ENCODE data around the gene MOK.

The MOK gene

DNA sequence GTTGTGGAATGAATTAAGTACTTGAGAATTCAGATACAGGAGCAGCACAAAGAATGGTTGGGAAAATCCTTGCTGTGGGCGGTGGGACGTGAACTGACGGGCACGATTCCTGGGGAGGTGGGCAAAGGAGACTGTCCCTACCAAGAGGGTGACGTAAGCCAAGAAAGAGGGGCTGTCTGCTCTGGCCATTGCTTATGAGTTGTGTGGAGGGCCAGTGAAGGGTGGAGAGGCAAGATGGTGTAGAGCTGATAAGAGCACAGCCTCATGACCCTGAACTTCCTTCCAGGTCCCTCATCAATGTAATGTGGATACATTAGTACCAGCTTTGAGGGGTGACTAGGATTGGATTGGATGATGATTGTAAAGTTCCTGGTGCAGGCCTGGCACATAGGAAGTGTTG, 115.1 kb downstream of the MOK start:
- no peak overlapping the region for H3K18ac ChIP-seq (ENCODE audit: low read depth in 1 of 2, low read length in 2 of 2)
- peaks cover 29% of the 10 kb centered on the region for H3K79me1 ChIP-seq (replicated peaks; ENCODE audit: low read length, poor library complexity, severe bottlenecking)
- H3K9ac ChIP-seq (ENCODE audit: low read length) = no peak overlapping the region
- DNase-seq = no peak
- H3K4ac ChIP-seq (ENCODE audit: low read depth in 1 of 2, low read length in 2 of 2) = no peak overlapping the region
- H3K27ac ChIP-seq (ENCODE audit: low read length, poor library complexity, severe bottlenecking) = no peak overlapping the region
- no peaks in the 10 kb centered on the region for H3K27me3 ChIP-seq (ENCODE audit: control insufficient read depth in 1 of 2, insufficient read depth in 1 of 2, low read length in 2 of 2)
- no peak overlapping the region for H2BK5ac ChIP-seq (ENCODE audit: low read depth, low read length, poor library complexity, severe bottlenecking)
- no peak overlapping the region for H2AFZ ChIP-seq (ENCODE audit: low read depth, low read length)
- no peak overlapping the region for H3K23ac ChIP-seq (ENCODE audit: low read length in 2 of 2)
- peaks cover 30% of the 10 kb centered on the region for H3K4me1 ChIP-seq (ENCODE audit: control insufficient read depth, insufficient read depth, low read depth, low read length)
- peak overlapping the region in 1 of 2 experiments; percentile 3 for H3K14ac ChIP-seq (ENCODE audit: low read length in 2 of 2)
- H3K9me3 ChIP-seq (ENCODE audit: control insufficient read depth, low read length) = no peaks in the 10 kb centered on the region
- no peak overlapping the region for H3K4me3 ChIP-seq (ENCODE audit: insufficient read depth in 1 of 2, low read depth in 1 of 2, low read length in 2 of 2)
- H2BK120ac ChIP-seq (ENCODE audit: low read depth, low read length) = no peak overlapping the region
- peaks cover 2 to 3% of the 10 kb centered on the region in 2 experiments for H3K36me3 ChIP-seq (ENCODE audit: control insufficient read depth in 1 of 2, insufficient read depth in 2 of 2, low read depth in 1 of 2, low read length in 2 of 2)
- no peak overlapping the region for H2BK15ac ChIP-seq (ENCODE audit: low read depth, poor library complexity, severe bottlenecking)
- H4K91ac ChIP-seq (ENCODE audit: low read length) = no peak overlapping the region
- no peak overlapping the region for H2BK12ac ChIP-seq (ENCODE audit: low read length in 2 of 2)
- 96% methylated on average over 5 of the region's 5 CpGs for WGBS
- H3K4me2 ChIP-seq (ENCODE audit: low read length, poor library complexity, severe bottlenecking) = no peak overlapping the region
- H2AK5ac ChIP-seq (ENCODE audit: low read length, severe bottlenecking) = peak overlapping the region; percentile 76
- H4K8ac ChIP-seq (ENCODE audit: low read length) = no peak overlapping the region

DNA sequence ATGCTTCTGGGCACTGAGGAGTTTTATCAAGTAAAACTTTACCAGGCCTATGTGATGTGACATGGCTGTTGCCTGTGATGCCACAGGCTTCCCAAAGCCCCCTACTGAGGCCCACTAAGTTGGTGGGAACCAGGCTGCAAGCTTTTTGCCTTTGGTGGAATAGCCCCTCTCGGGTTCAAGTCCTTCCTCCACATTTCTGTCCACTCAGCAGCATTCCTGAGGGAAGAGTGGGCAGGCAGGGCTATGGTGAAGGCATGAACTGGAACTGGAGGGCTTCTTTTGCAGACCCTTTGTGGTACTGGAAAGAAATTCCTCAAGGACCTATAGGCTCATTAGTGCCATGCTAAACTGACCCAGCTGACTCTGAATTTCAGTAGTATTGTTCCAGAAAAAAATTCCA, 116.8 kb downstream of the MOK start:
- Histone ChIP-seq H3K14ac (ENCODE audit: low read length in 2 of 2) (no peak overlapping the region), H3K9ac (ENCODE audit: low read length) (no peak overlapping the region), H3K4ac (ENCODE audit: low read depth in 1 of 2, low read length in 2 of 2) (no peak overlapping the region), H3K4me3 (ENCODE audit: insufficient read depth in 1 of 2, low read depth in 1 of 2, low read length in 2 of 2) (no peak overlapping the region), H2AFZ (ENCODE audit: low read depth, low read length) (no peak overlapping the region), H3K9me3 (ENCODE audit: control insufficient read depth, low read length) (no peaks in the 10 kb centered on the region), H4K8ac (ENCODE audit: low read length) (no peak overlapping the region), H4K91ac (ENCODE audit: low read length) (no peak overlapping the region), H3K79me1 (replicated peaks; ENCODE audit: low read length, poor library complexity, severe bottlenecking) (peaks cover 23% of the 10 kb centered on the region), H3K27me3 (ENCODE audit: control insufficient read depth in 1 of 2, insufficient read depth in 1 of 2, low read length in 2 of 2) (no peaks in the 10 kb centered on the region), H2BK120ac (ENCODE audit: low read depth, low read length) (no peak overlapping the region), H2AK5ac (ENCODE audit: low read length, severe bottlenecking) (no peak overlapping the region), H3K4me1 (ENCODE audit: control insufficient read depth, insufficient read depth, low read depth, low read length) (peaks cover 34% of the 10 kb centered on the region), H3K4me2 (ENCODE audit: low read length, poor library complexity, severe bottlenecking) (no peak overlapping the region), H2BK12ac (ENCODE audit: low read length in 2 of 2) (peak overlapping the region in 1 of 2 experiments; percentile 21), H3K27ac (ENCODE audit: low read length, poor library complexity, severe bottlenecking) (no peak overlapping the region), H2BK15ac (ENCODE audit: low read depth, poor library complexity, severe bottlenecking) (no peak overlapping the region), H3K18ac (ENCODE audit: low read depth in 1 of 2, low read length in 2 of 2) (no peak overlapping the region), H3K36me3 (ENCODE audit: control insufficient read depth in 1 of 2, insufficient read depth in 2 of 2, low read depth in 1 of 2, low read length in 2 of 2) (peaks cover 0 to 5% of the 10 kb centered on the region in 2 experiments), H3K23ac (ENCODE audit: low read length in 2 of 2) (no peak overlapping the region), H2BK5ac (ENCODE audit: low read depth, low read length, poor library complexity, severe bottlenecking) (no peak overlapping the region)
- no peak for DNase-seq
- WGBS = no CpG with 5 or more reads among the region's 1 CpG

DNA sequence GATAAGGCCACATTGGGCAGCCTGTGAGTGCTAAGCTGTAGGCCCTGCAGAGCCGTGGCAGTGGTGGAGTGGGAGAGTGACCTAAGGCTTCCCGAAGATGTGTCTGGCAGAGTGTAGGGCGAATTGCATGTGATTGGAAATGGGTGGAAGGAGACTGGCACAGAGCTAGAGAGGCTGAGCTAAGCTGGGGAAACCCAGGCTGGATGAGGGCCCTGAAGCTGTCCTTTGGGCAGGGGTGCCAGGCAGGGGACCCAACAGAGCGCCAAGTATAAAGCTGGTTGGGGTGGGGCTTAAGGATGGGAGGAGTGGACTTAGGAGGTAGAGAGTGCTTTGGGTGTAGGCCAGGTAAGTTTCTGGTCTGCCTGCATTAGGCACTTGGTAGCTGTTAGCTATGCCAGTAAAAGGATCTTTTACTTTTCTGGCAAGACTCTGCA, 117.4 kb downstream of the MOK start:
- no peaks in the 10 kb centered on the region for H3K27me3 ChIP-seq (ENCODE audit: control insufficient read depth in 1 of 2, insufficient read depth in 1 of 2, low read length in 2 of 2)
- no peak overlapping the region for H3K23ac ChIP-seq (ENCODE audit: low read length in 2 of 2)
- H3K36me3 ChIP-seq (ENCODE audit: control insufficient read depth in 1 of 2, insufficient read depth in 2 of 2, low read depth in 1 of 2, low read length in 2 of 2) = peaks cover 0 to 3% of the 10 kb centered on the region in 2 experiments
- peak overlapping the region; percentile 67 to 82 for H3K18ac ChIP-seq (ENCODE audit: low read depth in 1 of 2, low read length in 2 of 2)
- no peak overlapping the region for H2AFZ ChIP-seq (ENCODE audit: low read depth, low read length)
- H2BK120ac ChIP-seq (ENCODE audit: low read depth, low read length) = no peak overlapping the region
- H3K27ac ChIP-seq (ENCODE audit: low read length, poor library complexity, severe bottlenecking) = peak overlapping the region; percentile 59
- H3K4me3 ChIP-seq (ENCODE audit: insufficient read depth in 1 of 2, low read depth in 1 of 2, low read length in 2 of 2) = peak overlapping the region in 1 of 2 experiments; percentile 68
- peak overlapping the region in 1 of 2 experiments; percentile 95 for H3K14ac ChIP-seq (ENCODE audit: low read length in 2 of 2)
- no peaks in the 10 kb centered on the region for H3K9me3 ChIP-seq (ENCODE audit: control insufficient read depth, low read length)
- 89% methylated on average over 4 of the region's 4 CpGs for WGBS
- H2BK5ac ChIP-seq (ENCODE audit: low read depth, low read length, poor library complexity, severe bottlenecking) = no peak overlapping the region
- H3K4ac ChIP-seq (ENCODE audit: low read depth in 1 of 2, low read length in 2 of 2) = peak overlapping the region in 1 of 2 experiments; percentile 85
- peak overlapping the region; percentile 81 for H2AK5ac ChIP-seq (ENCODE audit: low read length, severe bottlenecking)
- peak overlapping the region; percentile 0 for H3K4me2 ChIP-seq (ENCODE audit: low read length, poor library complexity, severe bottlenecking)
- peak overlapping the region; percentile 69 to 83 for H2BK12ac ChIP-seq (ENCODE audit: low read length in 2 of 2)
- H3K79me1 ChIP-seq (replicated peaks; ENCODE audit: low read length, poor library complexity, severe bottlenecking) = peaks cover 21% of the 10 kb centered on the region
- H4K91ac ChIP-seq (ENCODE audit: low read length) = peak overlapping the region; percentile 30
- peak overlapping the region; percentile 7 for H4K8ac ChIP-seq (ENCODE audit: low read length)
- DNase-seq = no peak
- peaks cover 33% of the 10 kb centered on the region for H3K4me1 ChIP-seq (ENCODE audit: control insufficient read depth, insufficient read depth, low read depth, low read length)
- peak overlapping the region; percentile 63 for H3K9ac ChIP-seq (ENCODE audit: low read length)
- no peak overlapping the region for H2BK15ac ChIP-seq (ENCODE audit: low read depth, poor library complexity, severe bottlenecking)

DNA sequence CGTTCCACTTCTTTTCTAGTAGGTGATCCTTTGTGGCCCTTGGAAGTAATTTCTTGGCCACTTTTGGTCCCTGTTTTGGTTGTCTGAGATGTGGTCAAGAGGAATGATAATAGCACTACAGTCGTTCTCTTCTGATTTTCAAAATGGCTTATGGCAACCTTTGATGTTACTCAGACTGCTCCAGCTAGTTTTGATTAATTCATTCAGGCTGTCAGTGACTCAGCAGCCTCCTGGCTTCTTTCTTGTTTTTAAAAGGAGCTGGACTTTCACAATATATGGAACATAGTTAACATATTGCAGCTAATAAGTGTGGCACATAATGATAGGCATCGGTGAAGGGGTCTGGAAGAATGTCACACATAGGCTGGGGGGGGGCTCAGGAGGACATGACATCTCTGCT, 117.9 kb downstream of the MOK start:
- Histone ChIP-seq H2AFZ (ENCODE audit: low read depth, low read length) (no peak overlapping the region), H3K27me3 (ENCODE audit: control insufficient read depth in 1 of 2, insufficient read depth in 1 of 2, low read length in 2 of 2) (no peaks in the 10 kb centered on the region), H3K4me3 (ENCODE audit: insufficient read depth in 1 of 2, low read depth in 1 of 2, low read length in 2 of 2) (peak overlapping the region in 1 of 2 experiments; percentile 68), H3K4me1 (ENCODE audit: control insufficient read depth, insufficient read depth, low read depth, low read length) (peaks cover 33% of the 10 kb centered on the region), H2BK5ac (ENCODE audit: low read depth, low read length, poor library complexity, severe bottlenecking) (no peak overlapping the region), H4K8ac (ENCODE audit: low read length) (no peak overlapping the region), H3K27ac (ENCODE audit: low read length, poor library complexity, severe bottlenecking) (peak overlapping the region; percentile 59), H2BK120ac (ENCODE audit: low read depth, low read length) (no peak overlapping the region), H3K4me2 (ENCODE audit: low read length, poor library complexity, severe bottlenecking) (no peak overlapping the region), H3K9me3 (ENCODE audit: control insufficient read depth, low read length) (no peaks in the 10 kb centered on the region), H3K23ac (ENCODE audit: low read length in 2 of 2) (no peak overlapping the region), H3K9ac (ENCODE audit: low read length) (peak overlapping the region; percentile 63), H2BK15ac (ENCODE audit: low read depth, poor library complexity, severe bottlenecking) (no peak overlapping the region), H2AK5ac (ENCODE audit: low read length, severe bottlenecking) (no peak overlapping the region), H3K14ac (ENCODE audit: low read length in 2 of 2) (no peak overlapping the region), H3K18ac (ENCODE audit: low read depth in 1 of 2, low read length in 2 of 2) (no peak overlapping the region), H3K36me3 (ENCODE audit: control insufficient read depth in 1 of 2, insufficient read depth in 2 of 2, low read depth in 1 of 2, low read length in 2 of 2) (peaks cover 0 to 3% of the 10 kb centered on the region in 2 experiments), H3K4ac (ENCODE audit: low read depth in 1 of 2, low read length in 2 of 2) (no peak overlapping the region), H2BK12ac (ENCODE audit: low read length in 2 of 2) (no peak overlapping the region), H4K91ac (ENCODE audit: low read length) (no peak overlapping the region), H3K79me1 (replicated peaks; ENCODE audit: low read length, poor library complexity, severe bottlenecking) (peaks cover 21% of the 10 kb centered on the region)
- DNase-seq = peak; percentile 87
- WGBS = 35% methylated on average over 3 of the region's 3 CpGs
